OCI-M1 (cell line): ENCODE data around the gene USP3.
"Not testable (repeated sequence)": the region's sequence is repeated elsewhere in the genome, so short reads cannot be mapped to it uniquely, and the experiment has no call there.

Experiments
- DNase-seq: peaks from one replicate; lab custom pipeline; 2025; lab: John Stamatoyannopoulos, UW

USP3 gene

DNA sequence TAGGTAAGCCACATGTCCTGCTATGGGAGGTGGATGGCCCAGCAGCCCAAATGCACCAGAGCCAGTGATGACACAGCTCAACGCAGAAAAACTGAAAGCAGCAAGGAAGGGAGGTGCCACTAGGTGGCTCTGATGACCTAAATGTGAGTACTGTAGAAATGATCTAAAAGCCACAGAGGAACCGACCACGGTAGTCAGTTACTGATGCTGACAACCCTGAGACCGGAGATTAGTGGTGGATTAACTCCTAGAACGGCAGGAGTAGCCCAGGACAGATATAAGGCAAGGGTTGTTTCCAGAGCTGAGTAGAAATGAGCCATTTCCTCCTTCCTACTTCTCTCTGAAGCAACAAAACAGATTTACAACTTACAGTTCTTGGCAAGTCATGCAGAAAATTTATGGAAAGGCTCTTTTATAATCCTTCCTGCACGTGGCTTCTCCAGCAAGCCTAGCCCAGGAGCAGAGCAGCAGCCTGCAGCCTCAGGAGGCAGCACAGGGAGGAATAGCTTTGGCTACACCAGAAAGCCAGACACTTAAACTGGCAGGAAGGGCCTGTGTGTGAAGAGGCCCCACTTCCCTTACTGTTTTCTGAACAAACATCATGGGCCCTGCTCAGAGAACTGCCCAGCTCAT is 105.9 kb downstream of the USP3 start:
- DNase-seq: peak; percentile 94

DNA sequence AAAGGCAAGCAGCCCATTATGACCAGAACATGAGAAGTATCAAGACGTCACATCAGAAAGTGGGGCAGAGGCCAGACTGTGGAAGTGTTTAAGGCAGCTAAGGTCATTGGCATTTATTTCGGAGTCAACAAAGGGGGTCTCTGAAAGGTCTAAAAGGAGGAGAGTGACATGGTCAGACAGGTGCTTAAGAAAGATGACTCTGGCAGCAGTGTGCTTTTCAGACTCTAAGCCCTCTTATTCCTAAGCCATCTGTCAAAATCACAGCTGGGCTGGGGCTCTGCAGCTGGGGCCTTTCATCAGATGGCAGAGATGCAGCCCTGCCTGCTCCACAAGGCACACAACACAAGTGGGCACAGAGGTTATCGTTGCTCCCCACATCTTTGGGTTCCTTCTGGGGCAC is 106.8 kb downstream of the USP3 start:
- DNase-seq: no peak

DNA sequence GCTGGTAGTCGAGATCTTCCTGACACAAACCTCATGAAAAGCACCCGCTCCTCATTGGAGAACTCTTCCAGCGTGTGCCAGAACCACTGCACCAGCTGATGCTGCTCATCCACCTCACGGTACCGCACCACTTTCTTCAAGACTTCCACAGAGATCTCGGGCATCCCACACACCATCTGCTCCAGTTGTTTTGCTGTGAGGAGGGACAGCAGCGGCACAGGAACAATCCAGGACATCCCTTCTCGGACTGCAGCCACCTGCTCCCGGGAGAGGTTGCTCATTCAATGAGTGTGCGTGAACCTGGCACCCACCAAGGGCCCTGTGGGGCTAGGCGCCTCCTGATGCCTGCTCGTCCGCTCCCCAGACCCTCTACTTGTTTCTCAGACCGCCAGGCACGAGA is 107.9 kb downstream of the USP3 start:
- no peak for DNase-seq

DNA sequence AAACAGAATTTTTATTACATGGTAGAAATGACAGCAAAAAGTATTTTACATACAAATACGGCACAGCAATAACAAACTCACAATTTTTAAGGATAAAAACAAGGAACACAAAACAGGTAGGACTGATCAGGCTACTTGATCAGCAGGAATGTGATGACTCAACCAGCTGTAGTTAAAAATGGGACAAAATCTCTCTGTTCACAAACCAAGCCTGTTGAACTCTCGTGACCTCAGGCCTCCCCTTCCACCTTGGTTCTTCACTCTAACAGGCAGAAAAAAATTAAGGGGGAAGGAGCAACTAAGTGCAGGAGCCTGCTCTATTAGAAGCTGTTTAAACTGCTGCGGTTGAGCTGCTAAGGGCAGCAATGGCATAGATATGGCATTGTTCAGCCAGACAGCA is 111.5 kb downstream of the USP3 start:
- no peak for DNase-seq

GRCh38 chr15:63617147-63617546 is 112.8 kb downstream of the USP3 start:
- DNase-seq: not testable (repeated sequence)

DNA sequence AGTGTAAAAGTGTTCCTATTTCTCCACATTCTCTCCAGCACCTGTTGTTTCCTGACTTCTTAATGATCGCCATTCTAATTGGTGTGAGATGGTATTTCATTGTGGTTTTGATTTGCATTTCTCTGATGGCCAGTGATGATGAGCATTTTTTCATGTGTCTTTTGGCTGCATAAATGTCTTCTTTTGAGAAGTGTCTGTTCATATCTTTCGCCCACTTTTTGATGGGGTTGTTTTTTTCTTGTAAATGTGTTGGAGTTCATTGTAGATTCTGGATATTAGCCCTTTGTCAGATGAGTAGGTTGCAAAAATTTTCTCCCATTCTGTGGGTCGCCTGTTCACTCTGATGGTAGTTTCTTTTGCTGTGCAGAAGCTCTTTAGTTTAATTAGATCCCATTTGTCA is 113.2 kb downstream of the USP3 start:
- DNase-seq: not testable (repeated sequence)

DNA sequence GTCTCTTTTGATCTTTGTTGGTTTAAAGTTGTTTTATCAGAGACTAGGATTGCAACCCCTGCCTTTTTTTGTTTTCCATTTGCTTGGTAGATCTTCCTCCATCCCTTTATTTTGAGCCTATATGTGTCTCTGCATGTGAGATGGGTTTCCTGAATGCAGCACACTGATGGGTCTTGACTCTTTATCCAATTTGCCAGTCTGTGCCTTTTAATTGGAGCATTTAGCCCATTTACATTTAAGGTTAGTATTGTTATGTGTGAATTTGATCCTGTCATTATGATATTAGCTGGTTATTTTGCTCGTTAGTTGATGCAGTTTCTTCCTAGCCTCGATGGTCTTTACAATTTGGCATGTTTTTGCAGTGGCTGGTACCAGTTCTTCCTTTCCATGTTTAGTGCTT is 116.4 kb downstream of the USP3 start:
- DNase-seq: not testable (repeated sequence)

DNA sequence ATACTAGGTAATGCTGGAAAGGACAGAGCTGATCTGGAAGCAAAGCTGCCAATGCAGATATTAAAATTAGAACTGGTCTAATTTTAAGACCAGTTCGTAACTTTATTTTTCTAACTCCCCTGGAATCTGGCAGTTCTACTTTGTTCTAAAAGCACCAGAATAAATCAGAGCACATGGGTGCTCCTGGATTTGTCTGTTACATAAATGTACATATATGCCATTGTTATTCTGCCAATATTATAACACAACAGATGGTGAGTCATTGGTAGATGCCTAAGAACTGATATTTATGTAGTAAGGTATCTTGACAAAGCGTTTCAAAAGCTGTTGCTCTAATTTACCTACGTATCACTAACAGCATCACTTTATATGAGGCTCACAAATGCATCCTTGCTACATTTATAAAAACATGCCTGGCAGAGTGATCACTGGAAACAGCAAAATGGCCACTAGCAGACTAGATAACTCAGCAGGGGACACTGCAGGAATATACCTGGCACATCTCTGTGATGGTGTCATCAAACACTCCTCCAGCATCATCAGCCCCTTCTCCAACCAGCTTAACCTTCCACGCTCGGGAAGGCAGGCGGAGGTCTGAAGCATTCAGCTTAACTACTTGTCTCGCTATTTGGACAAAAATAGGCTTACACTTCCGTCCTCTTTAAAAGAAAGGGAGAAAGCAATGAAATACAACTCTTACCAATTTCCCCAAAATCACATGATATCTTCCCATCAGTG is 119.0 kb downstream of the USP3 start:
- DNase-seq: no peak

- no peak for DNase-seq
These were observed 122.6 kb downstream of the USP3 start for GRCh38 chr15:63626955-63627354.

DNA sequence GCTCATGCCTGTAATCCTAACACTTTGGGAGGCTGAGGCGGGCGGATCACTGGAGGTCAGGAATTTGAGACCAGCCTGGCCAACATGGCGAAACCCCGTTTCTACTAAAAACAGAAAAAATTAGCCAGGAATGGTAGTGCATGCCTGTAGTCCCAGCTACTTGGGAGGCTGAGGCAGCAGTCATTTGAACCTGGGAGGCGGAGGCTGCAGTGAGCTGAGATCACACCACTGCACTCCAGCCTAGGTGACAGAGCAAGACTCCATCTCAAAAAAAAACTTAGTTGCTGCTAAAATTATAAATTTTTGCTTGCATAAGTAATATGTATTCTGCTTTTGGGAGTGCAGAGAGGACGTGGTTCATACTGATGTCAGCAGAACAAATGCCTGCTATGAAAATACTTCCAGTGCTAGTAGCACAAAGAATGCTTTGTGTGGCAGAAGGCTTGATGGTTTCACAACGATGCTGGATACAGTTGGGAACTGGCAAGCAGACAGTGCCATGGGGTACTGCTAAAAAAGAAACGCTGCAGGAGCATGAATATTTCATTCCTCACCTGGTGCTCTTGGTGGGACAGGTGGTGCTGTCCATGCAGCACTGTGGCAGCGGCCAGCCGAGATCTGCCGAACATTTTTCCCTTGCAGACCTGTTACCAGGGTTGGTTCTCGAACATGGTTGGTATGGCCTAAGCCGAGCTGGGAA is 123.9 kb downstream of the USP3 start:
- no peak for DNase-seq

DNA sequence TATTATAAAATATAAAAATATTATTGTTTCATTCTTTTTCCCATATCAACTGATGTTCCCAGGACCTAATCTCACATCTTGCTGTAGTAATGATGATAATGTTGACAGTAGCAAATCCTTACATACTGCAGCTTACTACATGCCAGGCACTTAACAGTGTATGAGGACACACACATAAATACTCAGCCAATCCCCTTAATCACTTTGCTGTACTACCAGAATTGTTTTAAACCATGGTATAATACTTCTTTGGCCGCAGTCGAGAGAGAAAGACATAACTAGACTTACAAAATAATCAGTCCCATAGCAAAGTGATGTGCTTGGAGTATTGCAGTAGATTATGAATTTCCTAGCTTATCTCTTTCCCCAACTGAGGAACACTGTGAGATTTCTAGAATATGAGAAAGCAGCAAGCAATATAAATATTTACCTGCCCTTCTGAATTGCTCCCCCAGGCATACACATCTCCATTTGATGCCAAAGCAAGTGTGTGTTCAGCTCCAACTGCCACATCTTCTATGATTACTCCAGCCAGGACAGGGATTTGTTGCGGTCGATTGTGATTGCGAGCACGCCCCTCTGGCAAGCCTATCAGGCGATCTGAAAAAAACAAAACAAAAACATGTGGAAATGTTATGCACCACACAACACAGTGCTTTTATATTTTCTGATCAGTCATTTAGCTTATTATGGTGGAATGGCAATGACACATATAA is 125.8 kb downstream of the USP3 start:
- no peak for DNase-seq

DNA sequence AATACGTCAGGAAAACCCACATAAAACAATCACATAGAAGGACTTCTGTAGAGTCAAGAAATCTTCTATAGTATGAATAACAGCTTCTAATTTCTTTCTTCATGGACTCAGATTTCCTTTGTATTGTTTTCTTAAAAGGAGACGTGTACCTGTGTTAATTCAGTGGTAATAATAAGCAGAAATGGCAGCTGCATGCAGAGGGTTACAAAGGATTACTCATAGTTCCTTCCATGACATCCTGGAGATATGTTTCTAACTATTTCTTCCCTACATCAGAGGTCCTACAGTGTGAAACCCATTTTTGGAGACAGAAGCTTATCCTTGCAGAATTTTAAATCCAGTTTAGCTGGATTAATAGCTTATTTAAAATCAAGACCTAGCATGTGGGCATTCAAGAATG is 128.9 kb downstream of the USP3 start:
- DNase-seq: no peak

DNA sequence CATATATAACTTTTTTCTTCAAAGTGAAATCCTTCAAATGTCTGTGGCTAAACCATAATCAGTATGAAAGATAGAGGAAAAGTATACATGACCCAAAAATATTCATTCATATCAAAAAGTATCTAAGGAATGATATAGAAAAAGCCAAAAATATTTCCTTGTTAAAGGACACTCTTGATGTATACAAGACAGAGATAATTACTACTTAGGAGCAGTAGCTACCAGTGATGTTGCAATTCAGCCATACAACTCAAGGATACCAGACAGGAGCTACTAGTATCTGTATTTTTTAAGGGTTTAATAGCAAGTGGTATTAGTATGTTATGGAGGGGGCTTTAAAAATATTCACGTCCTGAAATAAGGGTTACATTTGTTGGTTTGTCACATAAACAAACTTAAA is 129.8 kb downstream of the USP3 start:
- DNase-seq: no peak

DNA sequence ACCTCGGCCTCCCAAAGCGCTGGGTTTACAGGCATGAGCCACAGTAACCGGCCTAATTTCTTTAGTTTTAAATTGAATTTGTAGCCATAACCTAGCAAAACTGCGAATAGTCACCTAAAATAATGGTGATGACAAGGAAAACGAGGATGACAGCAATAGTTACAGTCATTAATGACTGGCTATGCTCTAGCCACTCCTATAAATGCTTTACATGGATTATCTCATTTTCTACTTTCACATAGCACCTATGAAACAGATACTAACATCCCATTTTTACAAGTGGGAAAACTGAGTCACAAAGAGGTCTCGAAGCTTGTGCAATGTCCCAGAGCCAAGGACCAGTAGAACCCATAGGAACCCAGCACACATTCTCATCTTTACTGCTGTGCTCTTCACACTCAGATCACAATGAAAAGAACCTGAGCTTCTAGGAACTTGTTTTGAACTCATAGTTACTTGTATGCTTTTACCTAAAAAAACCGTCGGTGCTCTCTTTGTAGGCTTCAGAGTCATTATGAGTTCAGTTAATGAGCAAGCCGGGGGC is 132.2 kb downstream of the USP3 start:
- DNase-seq: no peak

GRCh38 chr15:63638839-63639238 is 134.4 kb downstream of the USP3 start:
- DNase-seq: no peak

- DNase-seq: no peak
These were observed 135.8 kb downstream of the USP3 start for GRCh38 chr15:63640146-63640545.
